NCI-H2171 (cell line): ENCODE data around the gene SLC8A1.

Experiments
- DNase-seq: peaks from one replicate; lab custom pipeline; 2025; lab: John Stamatoyannopoulos, UW

The SLC8A1 gene

GRCh38 chr2:40353231-40353630 lies 98.7 kb downstream of the SLC8A1 start:
- no peak for DNase-seq

- no peak for DNase-seq
Measured at GRCh38 chr2:40352703-40353099, 99.2 kb downstream of the SLC8A1 start.

GRCh38 chr2:40352041-40352702 lies 99.7 kb downstream of the SLC8A1 start:
- no peak for DNase-seq

GRCh38 chr2:40348665-40349064 lies 103.2 kb downstream of the SLC8A1 start:
- no peak for DNase-seq

GRCh38 chr2:40348038-40348437 lies 103.9 kb downstream of the SLC8A1 start:
- DNase-seq: no peak

GRCh38 chr2:40346535-40347354 lies 105.1 kb downstream of the SLC8A1 start:
- DNase-seq: no peak

- DNase-seq: no peak
Measured at GRCh38 chr2:40344364-40344763, 107.5 kb downstream of the SLC8A1 start.

- no peak for DNase-seq
Measured at GRCh38 chr2:40343902-40344301, 108.0 kb downstream of the SLC8A1 start.

- no peak for DNase-seq
Measured at GRCh38 chr2:40341198-40341597, 110.7 kb downstream of the SLC8A1 start.

- DNase-seq: no peak
Measured at GRCh38 chr2:40339026-40339425, 112.9 kb downstream of the SLC8A1 start.

GRCh38 chr2:40332191-40332826 lies 119.6 kb downstream of the SLC8A1 start:
- DNase-seq: no peak

GRCh38 chr2:40330096-40330495 lies 121.8 kb downstream of the SLC8A1 start:
- DNase-seq: no peak

GRCh38 chr2:40329739-40330030 lies 122.2 kb downstream of the SLC8A1 start:
- no peak for DNase-seq

GRCh38 chr2:40325116-40325515 lies 126.8 kb downstream of the SLC8A1 start:
- DNase-seq: no peak

GRCh38 chr2:40324656-40325055 lies 127.2 kb downstream of the SLC8A1 start:
- no peak for DNase-seq

GRCh38 chr2:40321822-40322221 lies 130.1 kb downstream of the SLC8A1 start:
- no peak for DNase-seq

GRCh38 chr2:40321016-40321623 lies 130.8 kb downstream of the SLC8A1 start:
- no peak for DNase-seq

GRCh38 chr2:40318921-40319320 lies 133.0 kb downstream of the SLC8A1 start:
- no peak for DNase-seq

- no peak for DNase-seq
Measured at GRCh38 chr2:40317761-40318160, 134.1 kb downstream of the SLC8A1 start.

- DNase-seq: no peak
Measured at GRCh38 chr2:40317046-40317445, 134.8 kb downstream of the SLC8A1 start.

GRCh38 chr2:40316620-40317019 lies 135.3 kb downstream of the SLC8A1 start:
- no peak for DNase-seq

- DNase-seq: no peak
Measured at GRCh38 chr2:40315683-40316082, 136.2 kb downstream of the SLC8A1 start.

GRCh38 chr2:40311026-40311425 lies 140.9 kb downstream of the SLC8A1 start:
- DNase-seq: no peak
